GM03348 (cell line): ENCODE data around the gene ZSWIM6.
"Not testable (repeated sequence)": the region's sequence is repeated elsewhere in the genome, so short reads cannot be mapped to it uniquely, and the experiment has no call there.

ENCODE experiments used
- DNase-seq: peaks from one replicate; pipeline ENCODE4 v3.0.0; 2012; ENCODE audit warnings: low spot score

The ZSWIM6 gene

GRCh38 chr5:61407706-61408270 lies 75.7 kb downstream of the ZSWIM6 start:
- no peak for DNase-seq

- peak; percentile 97 for DNase-seq
Observed at GRCh38 chr5:61408476-61409168, 76.6 kb downstream of the ZSWIM6 start.

GRCh38 chr5:61409568-61409967 lies 77.5 kb downstream of the ZSWIM6 start:
- DNase-seq = peak; percentile 79

- no peak for DNase-seq
Observed at GRCh38 chr5:61410811-61411210, 78.8 kb downstream of the ZSWIM6 start.

GRCh38 chr5:61412361-61412760 lies 80.3 kb downstream of the ZSWIM6 start:
- DNase-seq = no peak

- DNase-seq = not testable (repeated sequence)
Observed at GRCh38 chr5:61413205-61413604, 81.1 kb downstream of the ZSWIM6 start.

- DNase-seq = no peak
Observed at GRCh38 chr5:61414806-61415205, 82.7 kb downstream of the ZSWIM6 start.

GRCh38 chr5:61416010-61416409 lies 84.0 kb downstream of the ZSWIM6 start:
- DNase-seq = no peak

- DNase-seq = no peak
Observed at GRCh38 chr5:61416420-61416819, 84.4 kb downstream of the ZSWIM6 start.

GRCh38 chr5:61417340-61417739 lies 85.3 kb downstream of the ZSWIM6 start:
- no peak for DNase-seq

GRCh38 chr5:61417851-61418250 lies 85.8 kb downstream of the ZSWIM6 start:
- DNase-seq = no peak

- DNase-seq = no peak
Observed at GRCh38 chr5:61419106-61419505, 87.0 kb downstream of the ZSWIM6 start.

GRCh38 chr5:61420016-61420415 lies 88.0 kb downstream of the ZSWIM6 start:
- no peak for DNase-seq

GRCh38 chr5:61421262-61421661 lies 89.2 kb downstream of the ZSWIM6 start:
- not testable (repeated sequence) for DNase-seq

- DNase-seq = no peak
Observed at GRCh38 chr5:61423487-61424145, 91.6 kb downstream of the ZSWIM6 start.

GRCh38 chr5:61425918-61426317 lies 93.9 kb downstream of the ZSWIM6 start:
- no peak for DNase-seq

GRCh38 chr5:61429906-61430305 lies 97.8 kb downstream of the ZSWIM6 start:
- no peak for DNase-seq

GRCh38 chr5:61431923-61432620 lies 100.0 kb downstream of the ZSWIM6 start:
- DNase-seq = no peak

- DNase-seq = no peak
Observed at GRCh38 chr5:61435368-61435767, 103.3 kb downstream of the ZSWIM6 start.

GRCh38 chr5:61438298-61438970 lies 106.4 kb downstream of the ZSWIM6 start:
- no peak for DNase-seq

- no peak for DNase-seq
Observed at GRCh38 chr5:61440086-61440485, 108.0 kb downstream of the ZSWIM6 start.

- no peak for DNase-seq
Observed at GRCh38 chr5:61440596-61440995, 108.5 kb downstream of the ZSWIM6 start.
